Pancreas (tissue), 10 donors: Measurements from ENCODE around the gene MST1R. TPM values are rescaled to one million over a fixed set of nuclear protein-coding genes. Genes with fewer than 3 reads are reported as not detected.

Experiments used
- ATAC-seq, 4 donors: fragments of 200-7000 bp; cut with Tn5 transposase; one replicate each; pipeline versions ENCODE4 v1.8.0 to v1.9.1; 2020; ENCODE audit warnings: mild to moderate bottlenecking in 4 of 4, moderate library complexity in 4 of 4
- DNase-seq, 6 donors: peaks; one replicate each; pipeline ENCODE4 v3.0.0-alpha.2; 2020
- FAIRE-seq: peaks from 2 replicates; lab custom pipeline; 2012; peaks lifted over from hg19 to GRCh38; lab: Jason Lieb, UNC
- H3K27ac ChIP-seq, 4 donors: fragments of 200-600 bp; sonication (generic); 1 replicate in 3 of 4; 2 replicates in 1 of 4; pipeline versions ENCODE4 v1.5.0 to v1.8.0; 2020
- H3K27me3 ChIP-seq, 4 donors: fragments of 200-600 bp; one replicate each; pipeline ENCODE4 v1.8.0; 2021
- H3K36me3 ChIP-seq, 3 donors: fragments of 200-600 bp; sonication (generic) in 1 of 3; one replicate each; pipeline versions ENCODE4 v1.5.0 to v1.8.0; 2020 to 2021
- H3K4me1 ChIP-seq, 3 donors: fragments of 200-600 bp; one replicate each; pipeline ENCODE4 v1.8.0; 2021
- H3K4me3 ChIP-seq, 4 donors: fragments of 200-600 bp; sonication (generic) in 2 of 4; one replicate each; pipeline versions ENCODE4 v1.5.0 to v1.8.0; 2020 to 2021
- H3K9me3 ChIP-seq, 4 donors: fragments of 200-600 bp; one replicate each; pipeline ENCODE4 v1.8.0; 2021
- CTCF ChIP-seq, 4 donors: fragments of 200-600 bp; sonication (generic) in 3 of 4; IDR thresholded peaks; one replicate each; pipeline versions ENCODE4 v1.5.0 to v1.8.0; 2021; ENCODE audit warnings: antibody characterized with exemption in 4 of 4
- WGBS, 2 donors: extraction: QIAGEN DNeasy Blood & Tissue Kit; methylation state at CpG; one replicate each; pipeline ENCODE4 v1.1.7; 2013; 5-methylcytosine and 5-hydroxymethylcytosine counted together
- intact Hi-C, 3 donors: fragments of 100-400 bp; cut with DNase I; formaldehyde crosslinking; loops; one replicate each; pipeline versions ENCODE4 v1.11.1 to v1.14.2; 2022
- polyA plus RNA-seq, 2 donors: library from polyadenylated mRNA; stranded (reverse); fragments of 200-250 nt; gene quantifications; one replicate each; pipeline ENCODE4 v1.2.3, GENCODE V29; 2013
- total RNA-seq, 6 donors: library from RNA; stranded (reverse); fragmentation: NEBNext Ultra II Directional in 4 of 6; extraction: Animal tissue kit (Norgen Biotek cat#: 25700) in 4 of 6; gene quantifications; one replicate each; pipeline versions ENCODE4 v1.2.1 to v1.2.4, GENCODE V29; 2021 to 2023
- donor health status: healthy with polysubstance abuse.
- donor health status: DM: no; HTN: no; CAD: no; lungs with moderate emphysema.
- donor health status: DM: no; HTN: no; CAD: no.
- donor health status: control.
- donor health status: control.
- donor health status: Bipolar disorder and iron deficiency.
- donor health status: DM: yes; HTN: yes; CAD: no.
- donor health status: DM: no; HTN: no; CAD: no.
- donor health status: DM: no; HTN: no; CAD: no.
- donor health status: DM: yes; HTN: yes; CAD: no.

The MST1R gene
- total and polyA plus RNA-seq, 8 donors: 4.9 to 14.7 (median 7.0) TPM

GRCh38 chr3:49929291-49930167 lies 25.9 kb upstream of the MST1R start, which contains the start of gene MON1A:
MON1A (minus strand) TSS chr3:49929811; CDS start chr3:49913346, 16,465 bp downstream.
- WGBS, 2 donors: 0% methylated on average over 56 of the region's 56 CpGs
- H3K4me1 ChIP-seq: peaks cover 0 to 7% (median 0%) of the 10 kb centered on the region in 3 donors
- no peaks in the 10 kb centered on the region for H3K9me3 ChIP-seq
- no peaks in the 10 kb centered on the region for H3K27me3 ChIP-seq
- intact Hi-C loops: no loop called here
- peak within 1 kb of the TSS; percentile 67 to 87 (median 84) for H3K27ac ChIP-seq
- no peak for FAIRE-seq
- peak; percentile 95 to 99 (median 97) for DNase-seq
- H3K36me3 ChIP-seq: no peaks in the 10 kb centered on the region
- peak within 1 kb of the TSS; percentile 56 to 95 (median 78) for H3K4me3 ChIP-seq
- peak in 2 of 4 donors; percentile 6 to 21 for TF ChIP-seq CTCF (IDR thresholded peaks at IDR 0.05)
- ATAC-seq: peak; percentile 96 to 98 (median 98)

GRCh38 chr3:49928481-49929017 lies 24.9 kb upstream of the MST1R start:
- 60% methylated on average over 5 of the region's 5 CpGs for WGBS, 2 donors
- DNase-seq: no peak
- H3K9me3 ChIP-seq: no peaks in the 10 kb centered on the region
- no peak for TF ChIP-seq CTCF (IDR thresholded peaks at IDR 0.05)
- no peak for FAIRE-seq
- H3K4me3 ChIP-seq: peak overlapping the region in 3 of 4 donors; percentile 56 to 82 (median 73)
- H3K36me3 ChIP-seq: no peaks in the 10 kb centered on the region
- H3K27ac ChIP-seq: no peak overlapping the region
- no peak for ATAC-seq
- peaks cover 0 to 7% (median 0%) of the 10 kb centered on the region in 3 donors for H3K4me1 ChIP-seq
- no peaks in the 10 kb centered on the region for H3K27me3 ChIP-seq
- intact Hi-C loops: no loop called here

- WGBS, 2 donors: 91 to 93% methylated on average over 5 of the region's 5 CpGs
- Histone ChIP-seq H3K4me1 (peaks cover 0 to 7% (median 0%) of the 10 kb centered on the region in 3 donors), H3K36me3 (no peaks in the 10 kb centered on the region), H3K9me3 (no peaks in the 10 kb centered on the region), H3K27ac (no peak overlapping the region), H3K4me3 (no peak overlapping the region), H3K27me3 (no peaks in the 10 kb centered on the region)
- no peak for TF ChIP-seq CTCF (IDR thresholded peaks at IDR 0.05)
- intact Hi-C loops: no loop called here
- DNase-seq: no peak
- no peak for FAIRE-seq
- no peak for ATAC-seq
These were observed 24.1 kb upstream of the MST1R start for GRCh38 chr3:49927798-49928197.

GRCh38 chr3:49926117-49926728 lies 22.6 kb upstream of the MST1R start:
- ATAC-seq (no peak), FAIRE-seq (no peak), DNase-seq (no peak)
- no peak for TF ChIP-seq CTCF (IDR thresholded peaks at IDR 0.05)
- no peak overlapping the region for H3K27ac ChIP-seq
- peaks cover 0 to 7% (median 0%) of the 10 kb centered on the region in 3 donors for H3K4me1 ChIP-seq
- no peaks in the 10 kb centered on the region for H3K27me3 ChIP-seq
- WGBS, 2 donors: 82 to 93% methylated on average over 4 of the region's 4 CpGs
- no peaks in the 10 kb centered on the region for H3K9me3 ChIP-seq
- no peak overlapping the region for H3K4me3 ChIP-seq
- no peaks in the 10 kb centered on the region for H3K36me3 ChIP-seq
- intact Hi-C loops: no loop called here
